GM19324 (cell line): ENCODE measurements around the gene AQP2.

Experiments used
- ATAC-seq: cut with Tn5 transposase; IDR thresholded peaks from one replicate; pipeline ENCODE4 v1.9.1; 2021; ENCODE audit warnings: mild to moderate bottlenecking, moderate library complexity; ENCODE audit not compliant: unreplicated experiment, low FRiP score

Gene AQP2

GRCh38 chr12:49950273-49951251 is at the start of gene AQP2:
Gene AQP2 (plus strand): TSS chr12:49950737. CDS start chr12:49950831, 94 bp downstream.
- no peak for ATAC-seq

GRCh38 chr12:49901026-49901425 is 49.5 kb upstream of the AQP2 start:
- no peak for ATAC-seq

- ATAC-seq, result no peak
These were observed 48.6 kb upstream of the AQP2 start for GRCh38 chr12:49901986-49902385.

- ATAC-seq, result no peak
These were observed 47.9 kb upstream of the AQP2 start for GRCh38 chr12:49902399-49903350.

GRCh38 chr12:49903351-49903699 is 47.2 kb upstream of the AQP2 start:
- ATAC-seq, result no peak

GRCh38 chr12:49903700-49904423 is 46.7 kb upstream of the AQP2 start, which contains the start of gene FAIM2:
Gene FAIM2 (minus strand): TSS chr12:49903900. CDS start chr12:49903792, 108 bp downstream.
- ATAC-seq, result no peak

- no peak for ATAC-seq
These were observed 45.9 kb upstream of the AQP2 start for GRCh38 chr12:49904601-49905000.

GRCh38 chr12:49905718-49906314 is 44.7 kb upstream of the AQP2 start:
- no peak for ATAC-seq

GRCh38 chr12:49907352-49907751 is 43.2 kb upstream of the AQP2 start:
- ATAC-seq, result no peak

GRCh38 chr12:49909356-49909755 is 41.2 kb upstream of the AQP2 start:
- ATAC-seq, result no peak

GRCh38 chr12:49909826-49910225 is 40.7 kb upstream of the AQP2 start:
- ATAC-seq, result no peak

GRCh38 chr12:49910331-49911212 is 40.0 kb upstream of the AQP2 start:
- ATAC-seq, result no peak

- ATAC-seq, result no peak
These were observed 39.3 kb upstream of the AQP2 start for GRCh38 chr12:49911213-49911605.

GRCh38 chr12:49912345-49913255 is 37.9 kb upstream of the AQP2 start:
- no peak for ATAC-seq

- ATAC-seq, result no peak
These were observed 34.2 kb upstream of the AQP2 start for GRCh38 chr12:49916129-49916919.

GRCh38 chr12:49917166-49917787 is 33.3 kb upstream of the AQP2 start:
- ATAC-seq, result no peak

GRCh38 chr12:49917788-49918173 is 32.8 kb upstream of the AQP2 start:
- no peak for ATAC-seq
